Measurements from ENCODE around the gene NAA20.

The NAA20 gene

DNA sequence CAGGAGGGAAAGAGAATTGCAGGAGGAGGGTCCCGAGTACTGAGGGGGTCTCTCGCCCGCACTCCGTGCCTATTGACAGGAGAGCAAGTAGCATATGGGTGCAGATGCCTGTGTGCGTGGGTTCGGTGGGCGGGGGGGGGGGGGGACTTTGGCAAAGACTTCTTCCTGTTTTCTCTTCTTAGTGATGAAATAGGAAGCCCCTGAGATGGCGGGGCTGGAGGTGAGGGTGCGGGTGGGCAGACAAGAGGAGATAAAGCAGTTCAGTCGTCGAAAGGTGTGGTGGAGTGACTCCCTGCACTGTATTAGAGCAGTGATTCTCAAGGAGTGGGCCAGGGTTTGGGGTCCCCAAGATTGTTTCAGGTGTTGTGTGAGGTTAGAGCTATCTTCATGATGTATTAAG, 3.7 kb downstream of the NAA20 start:
- H3K4me3 ChIP-seq (ENCODE audit: low read depth, low read length): no peak overlapping the region
- TF ChIP-seq CTCF (IDR thresholded peaks at IDR 0.05; ENCODE audit: low read depth, low read length): no peak

DNA sequence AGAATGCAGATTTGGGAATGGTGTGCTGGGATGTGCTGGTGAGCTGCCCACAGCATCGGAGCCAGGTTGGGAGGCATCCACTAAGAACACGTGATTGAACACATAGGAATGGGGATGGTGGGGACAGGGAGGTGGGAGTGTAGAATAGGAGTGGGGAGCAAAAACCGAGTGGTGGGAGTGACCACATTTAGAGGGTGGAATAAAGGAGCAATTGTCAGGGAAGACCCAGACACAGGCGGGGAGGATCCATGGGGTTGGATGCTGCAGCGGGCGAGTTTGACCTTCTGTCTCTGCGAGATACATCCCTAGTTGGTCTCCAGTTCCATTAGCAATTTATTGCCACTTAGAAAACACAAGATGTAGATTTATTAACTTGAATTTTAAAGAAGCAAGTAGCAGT, 4.7 kb downstream of the NAA20 start:
- TF ChIP-seq CTCF (IDR thresholded peaks at IDR 0.05; ENCODE audit: low read depth, low read length): no peak
- no peak overlapping the region for H3K4me3 ChIP-seq (ENCODE audit: low read depth, low read length)

- TF ChIP-seq CTCF (IDR thresholded peaks at IDR 0.05; ENCODE audit: low read depth, low read length): no peak
- H3K4me3 ChIP-seq (ENCODE audit: low read depth, low read length): no peak overlapping the region
These were observed 5.3 kb downstream of the NAA20 start for GRCh38 chr20:20022498-20022897.

GRCh38 chr20:20023395-20023794, 6.2 kb downstream of the NAA20 start:
- TF ChIP-seq CTCF (IDR thresholded peaks at IDR 0.05; ENCODE audit: low read depth, low read length): no peak
- H3K4me3 ChIP-seq (ENCODE audit: low read depth, low read length): no peak overlapping the region

DNA sequence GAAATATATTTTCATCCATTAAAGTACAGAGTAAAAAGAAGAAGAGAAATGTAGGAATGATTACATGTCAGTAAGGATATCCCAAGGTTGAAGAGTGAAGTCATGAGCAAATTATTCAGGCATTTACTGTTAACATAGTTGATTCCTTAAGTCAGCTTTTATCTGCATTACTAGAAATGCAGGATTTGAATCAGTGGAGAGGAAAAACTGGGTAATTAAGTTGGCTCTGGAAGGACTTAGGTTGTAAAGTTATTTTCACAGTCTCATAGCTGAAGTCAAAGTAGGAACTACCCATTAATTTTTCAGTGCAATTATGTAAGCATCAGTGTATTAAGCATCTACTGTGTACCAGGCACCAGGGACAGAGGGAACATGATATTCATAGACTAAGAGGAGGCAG, 7.8 kb downstream of the NAA20 start:
- H3K4me3 ChIP-seq (ENCODE audit: low read depth, low read length): no peak overlapping the region
- TF ChIP-seq CTCF (IDR thresholded peaks at IDR 0.05; ENCODE audit: low read depth, low read length): no peak

DNA sequence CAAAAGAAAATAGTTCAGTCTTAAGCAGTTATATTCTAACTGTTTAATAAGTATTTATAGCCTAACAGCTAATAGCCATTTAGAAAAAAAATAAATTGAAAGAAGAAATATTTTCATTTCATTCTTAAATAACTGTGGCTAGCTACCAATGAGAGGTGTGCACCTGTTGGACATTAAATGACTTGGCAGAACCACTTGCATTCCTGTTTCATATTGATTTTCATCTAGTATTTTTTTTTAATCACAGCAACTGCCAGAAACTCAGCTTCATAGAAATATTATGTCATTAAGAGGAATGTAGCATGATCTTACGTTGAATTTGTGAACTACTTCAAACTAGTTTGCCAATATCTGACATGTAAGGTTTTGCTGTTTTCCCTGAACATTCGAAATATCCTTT, 10.1 kb downstream of the NAA20 start:
- H3K4me3 ChIP-seq (ENCODE audit: low read depth, low read length): no peak overlapping the region
- TF ChIP-seq CTCF (IDR thresholded peaks at IDR 0.05; ENCODE audit: low read depth, low read length): no peak

- no peak for TF ChIP-seq CTCF (IDR thresholded peaks at IDR 0.05; ENCODE audit: low read depth, low read length)
- H3K4me3 ChIP-seq (ENCODE audit: low read depth, low read length): no peak overlapping the region
These were observed 14.6 kb downstream of the NAA20 start for GRCh38 chr20:20031790-20032189.
